RWPE1 (cell line): ENCODE results near the gene CXCR6.

Experiments
- CTCF ChIA-PET: fragments of 350-600 bp; sonication (Branson Sonifier 250); formaldehyde crosslinking; extraction: SDS; loops from one replicate; lab custom pipeline; 2021; lab: Yijun Ruan, JAX
- POLR2A ChIA-PET: fragments of 400-600 bp; formaldehyde crosslinking; extraction: SDS; loops from one replicate; lab custom pipeline; 2020; ENCODE audit warnings: antibody characterized with exemption; ENCODE audit not compliant: low non-redundant PET; lab: Yijun Ruan, JAX
- DNase-seq: peaks from one replicate; pipeline ENCODE4 v3.0.0; 2012; ENCODE audit warnings: low spot score
- H3K27ac ChIP-seq: fragments of 450-650 bp; 2 replicates; pipeline ENCODE4 v1.5.1; 2017
- TF ChIP-seq, protein P1 (sequence below): fragments of 450-650 bp; conservative IDR thresholded peaks from 2 replicates; pipeline ENCODE4 v1.5.1; 2017; ENCODE audit warnings: low read depth, mild to moderate bottlenecking

Gene CXCR6

GRCh38 chr3:45991341-45991740, 48.1 kb downstream of the CXCR6 start:
- ChIA-PET CTCF (interaction anchor here (0.6 to 0.9 kb wide), 2 partner anchors 12 to 133 kb away, joined by 3 to 4 read pairs; no protein-coding TSS in a partner anchor), POLR2A (no interaction called here)
- TF ChIP-seq, protein P1, sequence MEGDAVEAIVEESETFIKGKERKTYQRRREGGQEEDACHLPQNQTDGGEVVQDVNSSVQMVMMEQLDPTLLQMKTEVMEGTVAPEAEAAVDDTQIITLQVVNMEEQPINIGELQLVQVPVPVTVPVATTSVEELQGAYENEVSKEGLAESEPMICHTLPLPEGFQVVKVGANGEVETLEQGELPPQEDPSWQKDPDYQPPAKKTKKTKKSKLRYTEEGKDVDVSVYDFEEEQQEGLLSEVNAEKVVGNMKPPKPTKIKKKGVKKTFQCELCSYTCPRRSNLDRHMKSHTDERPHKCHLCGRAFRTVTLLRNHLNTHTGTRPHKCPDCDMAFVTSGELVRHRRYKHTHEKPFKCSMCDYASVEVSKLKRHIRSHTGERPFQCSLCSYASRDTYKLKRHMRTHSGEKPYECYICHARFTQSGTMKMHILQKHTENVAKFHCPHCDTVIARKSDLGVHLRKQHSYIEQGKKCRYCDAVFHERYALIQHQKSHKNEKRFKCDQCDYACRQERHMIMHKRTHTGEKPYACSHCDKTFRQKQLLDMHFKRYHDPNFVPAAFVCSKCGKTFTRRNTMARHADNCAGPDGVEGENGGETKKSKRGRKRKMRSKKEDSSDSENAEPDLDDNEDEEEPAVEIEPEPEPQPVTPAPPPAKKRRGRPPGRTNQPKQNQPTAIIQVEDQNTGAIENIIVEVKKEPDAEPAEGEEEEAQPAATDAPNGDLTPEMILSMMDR, result no peak
- no peak for DNase-seq
- H3K27ac ChIP-seq, result no peak overlapping the region

DNA sequence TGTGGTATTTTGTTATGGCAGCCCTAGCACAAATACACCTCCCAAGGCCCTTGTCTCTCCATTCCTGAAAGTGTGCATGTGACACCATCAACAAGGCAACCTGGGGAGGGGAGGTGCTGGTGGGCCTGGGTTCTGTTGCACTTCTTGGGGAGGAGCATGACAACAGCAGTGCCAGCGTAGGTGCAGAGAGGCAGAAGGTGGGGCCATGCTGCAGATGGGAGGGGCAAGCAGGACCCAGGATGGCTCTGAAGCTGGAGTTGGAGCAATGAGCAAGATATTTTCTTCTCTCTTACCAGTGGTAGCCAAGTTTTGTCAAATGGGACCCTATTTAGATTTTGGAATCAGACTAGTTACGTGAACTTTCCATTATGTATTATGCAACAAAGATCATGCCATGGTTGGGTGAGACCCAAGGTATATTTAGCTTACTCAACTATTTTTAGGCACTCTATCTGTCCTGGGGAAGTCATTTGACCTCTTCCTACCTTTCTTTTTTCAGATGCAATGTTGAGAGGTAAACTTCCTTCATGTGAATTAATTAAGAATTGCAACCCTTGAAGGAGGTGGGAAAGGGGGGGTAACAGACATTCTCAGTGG, 49.0 kb downstream of the CXCR6 start:
- DNase-seq, result no peak
- TF ChIP-seq, protein P1, result no peak
- ChIA-PET POLR2A (no interaction called here), CTCF (interaction anchor here (0.7 kb wide), 1 partner anchor 84 kb away, joined by 3 read pairs; no protein-coding TSS in a partner anchor)
- no peak overlapping the region for H3K27ac ChIP-seq

DNA sequence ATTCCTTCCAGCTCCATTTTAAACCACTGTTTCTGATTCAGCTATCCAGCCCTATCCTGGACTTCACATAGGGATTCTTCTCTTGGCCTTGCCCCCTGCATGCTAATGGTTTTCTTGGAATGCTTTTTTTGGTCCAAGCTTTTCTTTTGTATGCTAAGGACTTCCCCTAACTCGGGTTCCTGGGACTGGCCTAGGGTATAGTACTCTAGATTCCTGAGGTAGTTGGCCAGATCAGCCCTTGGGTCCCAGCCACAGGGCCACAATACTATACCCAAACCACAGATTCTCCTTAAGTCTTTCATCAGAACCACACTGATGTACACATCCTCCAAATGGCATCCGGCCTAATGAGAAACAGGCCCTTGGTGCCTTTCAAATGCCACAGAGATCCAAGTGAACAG, 49.6 kb downstream of the CXCR6 start:
- no peak overlapping the region for H3K27ac ChIP-seq
- POLR2A ChIA-PET, result no interaction called here
- CTCF ChIA-PET, result no interaction called here
- TF ChIP-seq, protein P1, result no peak
- DNase-seq, result no peak

DNA sequence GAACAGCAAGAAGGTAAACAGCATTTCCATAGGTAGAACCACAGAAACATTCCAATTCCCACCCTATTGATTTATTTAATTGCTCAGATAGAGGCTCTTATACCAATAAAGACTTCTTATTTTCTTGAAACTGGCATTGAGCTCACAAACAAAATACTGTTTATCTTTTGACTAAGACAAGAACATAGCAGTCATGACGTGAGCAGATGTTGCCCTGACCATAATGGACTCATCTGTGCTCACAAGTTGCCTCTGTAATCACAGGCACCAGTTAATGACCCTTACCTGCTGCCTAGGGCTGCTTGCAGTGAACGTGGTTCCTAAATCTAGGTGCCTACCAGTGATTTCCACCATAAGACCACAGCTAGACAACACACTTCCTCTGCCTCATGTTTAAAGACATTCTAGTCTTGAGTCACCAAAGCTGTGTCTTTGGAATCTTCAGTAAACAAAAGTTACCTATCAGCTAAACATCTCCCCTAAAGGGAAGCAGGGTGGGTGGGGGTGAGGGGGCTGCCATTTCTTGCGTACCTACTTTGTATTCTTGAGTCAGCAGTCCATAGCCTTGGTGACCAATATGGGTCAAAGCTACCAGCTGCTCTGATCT, 50.3 kb downstream of the CXCR6 start:
- TF ChIP-seq, protein P1, result no peak
- ChIA-PET POLR2A (no interaction called here), CTCF (interaction anchor here (0.8 to 1.3 kb wide), 2 partner anchors 55 to 64 kb away, joined by 3 read pairs; no protein-coding TSS in a partner anchor)
- DNase-seq, result no peak
- H3K27ac ChIP-seq, result no peak overlapping the region

DNA sequence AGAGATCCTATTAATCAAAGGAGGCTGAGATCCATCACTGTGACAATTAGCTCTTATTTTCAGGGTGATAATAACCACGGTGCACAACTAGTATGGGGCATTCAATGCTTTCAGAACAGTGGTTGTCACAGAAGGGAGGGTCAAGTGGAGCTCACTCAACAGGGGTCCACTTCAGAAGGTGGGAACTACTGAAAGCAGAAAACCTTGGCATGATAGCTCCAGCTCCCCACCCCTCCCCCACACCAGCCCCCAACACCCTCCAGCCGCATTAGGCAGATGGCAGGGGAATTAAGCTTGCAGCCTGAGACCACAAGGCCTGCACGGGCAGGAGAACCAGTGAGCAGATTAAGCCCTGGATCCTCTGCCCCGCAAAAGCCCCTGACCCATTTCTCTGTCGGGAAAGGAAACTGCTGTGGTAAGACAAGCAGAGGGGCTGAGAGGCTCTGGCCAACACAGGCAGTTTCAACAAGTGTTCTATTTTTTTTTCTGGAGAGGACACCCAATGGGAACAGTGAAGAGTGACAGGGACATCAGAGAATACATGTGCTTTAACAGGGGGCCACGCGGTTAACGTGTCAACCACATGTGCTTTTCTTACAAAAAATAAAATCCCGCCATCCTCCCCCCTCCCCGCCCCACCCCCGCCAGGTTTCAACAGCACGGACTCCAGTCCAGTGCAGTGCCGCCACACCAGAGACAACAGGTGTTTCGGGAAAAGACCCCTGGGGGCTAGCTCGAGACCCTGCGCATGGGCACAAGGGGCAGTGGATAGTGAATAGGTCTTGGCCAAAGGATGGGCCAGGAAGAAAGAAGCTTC, 51.4 kb downstream of the CXCR6 start:
- CTCF ChIA-PET, result interaction anchor here (0.8 to 1.3 kb wide), 3 partner anchors 11 to 65 kb away, joined by 3 read pairs; no protein-coding TSS in a partner anchor
- POLR2A ChIA-PET, result no interaction called here
- peak overlapping the region; percentile 45; the same call in 1 of the 2 replicates for H3K27ac ChIP-seq
- TF ChIP-seq, protein P1, result no peak
- peak; percentile 6 for DNase-seq
